ENCODE results near the gene PPP2R5D.

- no peak for TF ChIP-seq REST (IDR thresholded peaks at IDR 0.05; ENCODE audit: insufficient read depth in 1 of 2, low read depth in 2 of 2, low read length in 2 of 2)
- no peak for TF ChIP-seq POLR2AphosphoS5 (IDR thresholded peaks at IDR 0.05; ENCODE audit: low read depth, low read length)
- TF ChIP-seq FOXP2 (optimal IDR thresholded peaks at IDR 0.05; ENCODE audit: borderline replicate concordance, extremely low read depth, extremely low read length, insufficient read depth) = no peak
- TF ChIP-seq TAF1 (IDR thresholded peaks at IDR 0.05; ENCODE audit: borderline replicate concordance, insufficient read depth, low read length) = no peak
Observed at GRCh38 chr6:43037197-43037596, 52.8 kb downstream of the PPP2R5D start.

Measured in PFSK-1 (cell line).